NCI-H187 treated with DMSO at 0.1 percent for 48 hours (cell line): ENCODE data around the gene HHAT.

Experiments used
- DNase-seq: peaks from one replicate; lab custom pipeline; 2025; lab: John Stamatoyannopoulos, UW

Gene HHAT

GRCh38 chr1:210359255-210359654, 30.6 kb downstream of the HHAT start:
- DNase-seq: no peak

GRCh38 chr1:210360852-210361477, 32.3 kb downstream of the HHAT start:
- no peak for DNase-seq

- DNase-seq: no peak
Measured at GRCh38 chr1:210361665-210362064, 33.0 kb downstream of the HHAT start.

GRCh38 chr1:210362526-210362925, 33.8 kb downstream of the HHAT start:
- DNase-seq: no peak

- no peak for DNase-seq
Measured at GRCh38 chr1:210363119-210363518, 34.4 kb downstream of the HHAT start.

GRCh38 chr1:210364479-210364878, 35.8 kb downstream of the HHAT start:
- no peak for DNase-seq

GRCh38 chr1:210366767-210367166, 38.1 kb downstream of the HHAT start:
- DNase-seq: no peak

GRCh38 chr1:210367566-210367965, 38.9 kb downstream of the HHAT start:
- no peak for DNase-seq

GRCh38 chr1:210369425-210369824, 40.7 kb downstream of the HHAT start:
- no peak for DNase-seq

GRCh38 chr1:210371916-210372315, 43.2 kb downstream of the HHAT start:
- no peak for DNase-seq

GRCh38 chr1:210372491-210372890, 43.8 kb downstream of the HHAT start:
- no peak for DNase-seq

- DNase-seq: no peak
Measured at GRCh38 chr1:210372931-210373627, 44.4 kb downstream of the HHAT start.

- DNase-seq: no peak
Measured at GRCh38 chr1:210373628-210373877, 44.9 kb downstream of the HHAT start.

GRCh38 chr1:210373878-210374599, 45.3 kb downstream of the HHAT start:
- no peak for DNase-seq

GRCh38 chr1:210374600-210374953, 45.9 kb downstream of the HHAT start:
- DNase-seq: no peak

- DNase-seq: no peak
Measured at GRCh38 chr1:210376836-210377372, 48.2 kb downstream of the HHAT start.

GRCh38 chr1:210377731-210378333, 49.1 kb downstream of the HHAT start:
- no peak for DNase-seq

- DNase-seq: no peak
Measured at GRCh38 chr1:210378736-210379135, 50.0 kb downstream of the HHAT start.

- no peak for DNase-seq
Measured at GRCh38 chr1:210381934-210382333, 53.2 kb downstream of the HHAT start.

- DNase-seq: no peak
Measured at GRCh38 chr1:210384625-210385024, 55.9 kb downstream of the HHAT start.

- no peak for DNase-seq
Measured at GRCh38 chr1:210385228-210385627, 56.5 kb downstream of the HHAT start.

GRCh38 chr1:210394281-210394821, 65.6 kb downstream of the HHAT start:
- DNase-seq: no peak

- DNase-seq: no peak
Measured at GRCh38 chr1:210396541-210396940, 67.8 kb downstream of the HHAT start.
